H54 (cell line): ENCODE results near the gene GOT2.
A peak's percentile ranks its signal among the peaks of the same experiment; 100 is the strongest.
"Not testable (repeated sequence)": the region's sequence is repeated elsewhere in the genome, so short reads cannot be mapped to it uniquely, and the experiment has no call there.

Source experiments
- DNase-seq: peaks from one replicate; pipeline ENCODE4 v3.0.0; 2011; ENCODE audit warnings: low spot score, mixed read lengths; ENCODE audit not compliant: insufficient read length
- FAIRE-seq: peaks from 3 replicates; lab custom pipeline; 2011; peaks lifted over from hg19 to GRCh38; lab: Jason Lieb, UNC
- POLR2A ChIP-seq: IDR thresholded peaks from 2 replicates; pipeline ENCODE4 v1.6.1; 2011; ENCODE audit warnings: low read depth, mild to moderate bottlenecking, low read length

Gene GOT2

GRCh38 chr16:58733671-58734458, at the start of gene GOT2:
Gene GOT2, minus strand, starts transcription at chr16:58734316. Its CDS starts 88 bp downstream, at chr16:58734228.
- FAIRE-seq: peak; percentile 11
- DNase-seq: peak; percentile 90
- TF ChIP-seq POLR2A: peak; percentile 78

- not testable (repeated sequence) for FAIRE-seq
Observed at GRCh38 chr16:58779291-58779690, 45.2 kb upstream of the GOT2 start.

GRCh38 chr16:58773870-58774269, 39.8 kb upstream of the GOT2 start:
- DNase-seq (no peak), FAIRE-seq (no peak)
- TF ChIP-seq POLR2A: no peak

More at GRCh38 chr16:58779291-58779690, 45.2 kb upstream of the GOT2 start:
- DNase-seq: not testable (repeated sequence)

- no peak for FAIRE-seq
Observed at GRCh38 chr16:58768145-58768544, 34.0 kb upstream of the GOT2 start.

GRCh38 chr16:58767581-58767980, 33.5 kb upstream of the GOT2 start:
- no peak for TF ChIP-seq POLR2A
- FAIRE-seq: no peak

More at GRCh38 chr16:58768145-58768544, 34.0 kb upstream of the GOT2 start:
- no peak for DNase-seq
- no peak for TF ChIP-seq POLR2A

GRCh38 chr16:58756650-58757332, 22.7 kb upstream of the GOT2 start:
- FAIRE-seq: no peak
- no peak for TF ChIP-seq POLR2A
- no peak for DNase-seq

More at GRCh38 chr16:58767581-58767980, 33.5 kb upstream of the GOT2 start:
- no peak for DNase-seq

- no peak for TF ChIP-seq POLR2A
- DNase-seq (peak; percentile 21), FAIRE-seq (peak; percentile 48)
Observed at GRCh38 chr16:58755989-58756649, 22.0 kb upstream of the GOT2 start.

- DNase-seq (no peak), FAIRE-seq (no peak)
- no peak for TF ChIP-seq POLR2A
Observed at GRCh38 chr16:58753711-58754134, 19.6 kb upstream of the GOT2 start.

GRCh38 chr16:58744497-58744896, 10.4 kb upstream of the GOT2 start:
- TF ChIP-seq POLR2A: no peak

GRCh38 chr16:58741976-58742375, 7.9 kb upstream of the GOT2 start:
- DNase-seq: no peak
- TF ChIP-seq POLR2A: no peak
- no peak for FAIRE-seq

More at GRCh38 chr16:58744497-58744896, 10.4 kb upstream of the GOT2 start:
- DNase-seq (no peak), FAIRE-seq (no peak)

GRCh38 chr16:58741166-58741565, 7.0 kb upstream of the GOT2 start:
- FAIRE-seq (no peak), DNase-seq (no peak)
- no peak for TF ChIP-seq POLR2A

- no peak for TF ChIP-seq POLR2A
- FAIRE-seq (no peak), DNase-seq (no peak)
Observed at GRCh38 chr16:58738672-58739296, 4.7 kb upstream of the GOT2 start.

- not testable (repeated sequence) for DNase-seq, FAIRE-seq
Observed at GRCh38 chr16:58736341-58736740, 2.2 kb upstream of the GOT2 start.

- no peak for FAIRE-seq
- no peak for DNase-seq
- TF ChIP-seq POLR2A: no peak
Observed at GRCh38 chr16:58734459-58734787, 307 bp upstream of the GOT2 start.
